Globus pallidus (tissue), 1 donor: ENCODE results near the gene DIPK2B.

Experiments used
- DNase-seq: peaks from one replicate; pipeline ENCODE4 v3.0.0-alpha.2; 2015; ENCODE audit warnings: low spot score

The DIPK2B gene

GRCh38 chrX:45157647-45158046 lies 43.0 kb downstream of the DIPK2B start:
- no peak for DNase-seq

GRCh38 chrX:45154462-45154861 lies 46.2 kb downstream of the DIPK2B start:
- no peak for DNase-seq

DNA sequence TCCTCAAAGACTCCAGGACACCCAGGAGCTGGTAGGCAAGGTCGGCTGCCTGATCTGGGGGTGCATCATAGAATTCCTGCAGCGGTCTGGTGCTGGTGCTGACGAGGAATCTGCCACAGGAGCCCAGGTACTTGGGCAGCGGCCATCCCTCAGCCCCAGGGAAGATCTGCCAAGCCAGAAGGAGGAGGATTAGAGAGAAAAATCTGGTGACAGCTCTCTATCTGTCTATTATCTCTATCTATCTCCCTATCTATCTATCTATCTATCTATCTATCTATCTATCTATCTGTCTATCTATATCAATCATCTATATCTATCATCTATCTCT lies 46.7 kb downstream of the DIPK2B start:
- no peak for DNase-seq
